IMR-90 (cell line): Measurements from ENCODE around the gene ANO1.

Experiments used
- CEBPB ChIP-seq: IDR thresholded peaks from 2 replicates; pipeline ENCODE4 v1.6.1; 2012; ENCODE audit warnings: low read depth, low read length, improper control_type of control experiment
- CHD1 ChIP-seq: IDR thresholded peaks from 2 replicates; pipeline ENCODE4 v1.6.1; 2012; ENCODE audit warnings: low read depth, low read length, improper control_type of control experiment
- MAZ ChIP-seq: IDR thresholded peaks from 2 replicates; pipeline ENCODE4 v1.6.1; 2012; ENCODE audit warnings: low read depth, mild to moderate bottlenecking, low read length, improper control_type of control experiment, moderate library complexity, borderline replicate concordance
- MXI1 ChIP-seq: IDR thresholded peaks from 2 replicates; pipeline ENCODE4 v1.6.1; 2012; ENCODE audit warnings: low read depth, mild to moderate bottlenecking, low read length, moderate library complexity, borderline replicate concordance
- POLR2A ChIP-seq: IDR thresholded peaks from 2 replicates; pipeline ENCODE4 v1.6.1; 2012; ENCODE audit warnings: mild to moderate bottlenecking, low read depth, low read length
- RAD21 ChIP-seq: IDR thresholded peaks from 2 replicates; pipeline ENCODE4 v1.6.1; 2012; ENCODE audit warnings: low read length, improper control_type of control experiment
- RCOR1 ChIP-seq: IDR thresholded peaks from 2 replicates; pipeline ENCODE4 v1.6.1; 2012; ENCODE audit warnings: mild to moderate bottlenecking, low read length, improper control_type of control experiment; ENCODE audit not compliant: insufficient replicate concordance
- RFX5 ChIP-seq: IDR thresholded peaks from 2 replicates; pipeline ENCODE4 v1.8.0; 2012; ENCODE audit warnings: low read depth, mild to moderate bottlenecking, low read length, moderate library complexity
- SMC3 ChIP-seq: fragments of 150-350 bp; IDR thresholded peaks from 2 replicates; pipeline ENCODE4 v1.6.1; 2016; ENCODE audit warnings: low read depth, mild to moderate bottlenecking, antibody characterized with exemption, low read length, moderate library complexity
- TF ChIP-seq, protein P1 (sequence below): conservative IDR thresholded peaks from 2 replicates; pipeline ENCODE4 v1.5.1; 2012; ENCODE audit warnings: mild to moderate bottlenecking, low read depth, low read length, improper control_type of control experiment
- TF ChIP-seq, protein P2 (sequence below): fragments of 150-350 bp; IDR thresholded peaks from 2 replicates; pipeline ENCODE4 v1.6.1; 2017; ENCODE audit warnings: mild to moderate bottlenecking, antibody characterized with exemption, low read length, low read depth

DNA sequence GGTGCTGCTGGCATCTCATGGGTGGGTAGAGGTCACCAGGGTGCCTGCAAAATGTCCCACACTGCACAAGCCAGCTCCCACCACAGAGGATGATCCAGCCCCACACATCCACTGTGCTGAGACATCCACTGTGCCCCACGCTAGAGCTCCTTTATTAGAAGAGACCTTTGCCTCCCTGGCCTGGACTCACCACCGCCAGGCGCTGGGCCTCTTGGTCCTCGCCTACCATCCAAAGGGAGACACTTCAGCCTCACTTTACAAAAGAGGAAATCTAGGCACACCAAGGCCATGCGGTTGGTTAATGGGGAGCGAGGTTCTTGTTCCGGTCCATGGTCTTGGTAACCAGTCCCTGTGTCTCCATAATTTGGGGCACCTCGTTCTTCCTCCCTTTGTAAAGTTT, 3.4 kb upstream of the ANO1 start:
- TF ChIP-seq POLR2A = no peak
- TF ChIP-seq, protein P1, sequence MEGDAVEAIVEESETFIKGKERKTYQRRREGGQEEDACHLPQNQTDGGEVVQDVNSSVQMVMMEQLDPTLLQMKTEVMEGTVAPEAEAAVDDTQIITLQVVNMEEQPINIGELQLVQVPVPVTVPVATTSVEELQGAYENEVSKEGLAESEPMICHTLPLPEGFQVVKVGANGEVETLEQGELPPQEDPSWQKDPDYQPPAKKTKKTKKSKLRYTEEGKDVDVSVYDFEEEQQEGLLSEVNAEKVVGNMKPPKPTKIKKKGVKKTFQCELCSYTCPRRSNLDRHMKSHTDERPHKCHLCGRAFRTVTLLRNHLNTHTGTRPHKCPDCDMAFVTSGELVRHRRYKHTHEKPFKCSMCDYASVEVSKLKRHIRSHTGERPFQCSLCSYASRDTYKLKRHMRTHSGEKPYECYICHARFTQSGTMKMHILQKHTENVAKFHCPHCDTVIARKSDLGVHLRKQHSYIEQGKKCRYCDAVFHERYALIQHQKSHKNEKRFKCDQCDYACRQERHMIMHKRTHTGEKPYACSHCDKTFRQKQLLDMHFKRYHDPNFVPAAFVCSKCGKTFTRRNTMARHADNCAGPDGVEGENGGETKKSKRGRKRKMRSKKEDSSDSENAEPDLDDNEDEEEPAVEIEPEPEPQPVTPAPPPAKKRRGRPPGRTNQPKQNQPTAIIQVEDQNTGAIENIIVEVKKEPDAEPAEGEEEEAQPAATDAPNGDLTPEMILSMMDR = no peak
- TF ChIP-seq RCOR1 = no peak
- TF ChIP-seq SMC3 = no peak
- no peak for TF ChIP-seq RAD21
- no peak for TF ChIP-seq MAZ
- TF ChIP-seq MXI1 = no peak
- TF ChIP-seq, protein P2, sequence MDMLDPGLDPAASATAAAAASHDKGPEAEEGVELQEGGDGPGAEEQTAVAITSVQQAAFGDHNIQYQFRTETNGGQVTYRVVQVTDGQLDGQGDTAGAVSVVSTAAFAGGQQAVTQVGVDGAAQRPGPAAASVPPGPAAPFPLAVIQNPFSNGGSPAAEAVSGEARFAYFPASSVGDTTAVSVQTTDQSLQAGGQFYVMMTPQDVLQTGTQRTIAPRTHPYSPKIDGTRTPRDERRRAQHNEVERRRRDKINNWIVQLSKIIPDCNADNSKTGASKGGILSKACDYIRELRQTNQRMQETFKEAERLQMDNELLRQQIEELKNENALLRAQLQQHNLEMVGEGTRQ = no peak
- no peak for TF ChIP-seq RFX5
- no peak for TF ChIP-seq CHD1
- TF ChIP-seq CEBPB = no peak
